WTC11 (cell line): Measurements from ENCODE around the gene KRT23. TPM values are rescaled to one million over a fixed set of nuclear protein-coding genes. Genes with fewer than 3 reads are reported as not detected.
"Not testable (repeated sequence)": the region's sequence is repeated elsewhere in the genome, so short reads cannot be mapped to it uniquely, and the experiment has no call there.

ENCODE experiments used
- ATAC-seq: fragments of 200-7000 bp; cut with Tn5 transposase; 2 replicates; pipeline ENCODE4 v1.10.0; 2021; ENCODE audit warnings: mild to moderate bottlenecking, moderate library complexity
- CTCF ChIA-PET: fragments of 300-600 bp; sonication (Branson Sonifier 250); formaldehyde crosslinking; loops from one replicate; lab custom pipeline; 2021; ENCODE audit warnings: antibody characterized with exemption; lab: Charles Lee
- POLR2A ChIA-PET: fragments of 350-600 bp; sonication (Branson Sonifier 250); formaldehyde crosslinking; loops from one replicate; lab custom pipeline; 2021; ENCODE audit warnings: antibody characterized with exemption; lab: Charles Lee
- DNase-seq: peaks from one replicate; pipeline ENCODE4 v3.0.0; 2021; ENCODE audit warnings: low spot score
- H3K27ac Mint-ChIP-seq: 2 replicates; pipeline ENCODE4 v1.8.0; 2021; ENCODE audit warnings: mixed read lengths
- H3K27me3 Mint-ChIP-seq: 2 replicates; pipeline ENCODE4 v1.8.0; 2021; ENCODE audit warnings: low read depth, mild to moderate bottlenecking, moderate library complexity, mixed read lengths
- H3K36me3 Mint-ChIP-seq: 2 replicates; pipeline ENCODE4 v1.8.0; 2021; ENCODE audit warnings: mixed read lengths
- H3K4me1 Mint-ChIP-seq: 2 replicates; pipeline ENCODE4 v1.8.0; 2022; ENCODE audit warnings: mixed read lengths
- H3K4me3 Mint-ChIP-seq: 2 replicates; pipeline ENCODE4 v1.8.0; 2021; ENCODE audit warnings: mild to moderate bottlenecking, moderate library complexity, mixed read lengths
- H3K9me3 Mint-ChIP-seq: 2 replicates; pipeline ENCODE4 v1.8.0; 2021; ENCODE audit warnings: mixed read lengths
- CREB1 ChIP-seq: sonication (generic); formaldehyde crosslinking; IDR thresholded peaks from 2 replicates; pipeline ENCODE4 v1.8.0; 2023; ENCODE audit warnings: mild to moderate bottlenecking, missing genetic modification reagents
- ELF4 ChIP-seq: sonication (generic); formaldehyde crosslinking; IDR thresholded peaks from 2 replicates; pipeline ENCODE4 v1.8.1; 2022; ENCODE audit warnings: low read depth, mild to moderate bottlenecking, moderate library complexity, missing genetic modification reagents
- GABPB1 ChIP-seq: sonication (generic); formaldehyde crosslinking; IDR thresholded peaks from 2 replicates; pipeline ENCODE4 v1.8.1; 2023; ENCODE audit warnings: mild to moderate bottlenecking, missing genetic modification reagents
- IRF2 ChIP-seq: sonication (generic); formaldehyde crosslinking; IDR thresholded peaks from 2 replicates; pipeline ENCODE4 v1.8.0; 2022; ENCODE audit warnings: low read depth, missing genetic modification reagents, borderline replicate concordance
- OVOL2 ChIP-seq: fragments of 250-450 bp; sonication (Bioruptor Pico); IDR thresholded peaks from 2 replicates; pipeline ENCODE4 v1.9.0; 2021; ENCODE audit warnings: mild to moderate bottlenecking, borderline replicate concordance
- RORB ChIP-seq: fragments of 250-450 bp; sonication (Bioruptor Pico); IDR thresholded peaks from 2 replicates; pipeline ENCODE4 v1.9.0; 2021; ENCODE audit warnings: mild to moderate bottlenecking
- SMAD3 ChIP-seq: sonication (generic); formaldehyde crosslinking; IDR thresholded peaks from 2 replicates; pipeline ENCODE4 v1.8.0; 2022; ENCODE audit warnings: missing genetic modification reagents, mild to moderate bottlenecking, borderline replicate concordance
- TEAD4 ChIP-seq: sonication (generic); formaldehyde crosslinking; IDR thresholded peaks from 2 replicates; pipeline ENCODE4 v1.8.0; 2022; ENCODE audit warnings: mild to moderate bottlenecking, missing genetic modification reagents
- ZNF396 ChIP-seq: fragments of 250-450 bp; sonication (Bioruptor Pico); IDR thresholded peaks from 2 replicates; pipeline ENCODE4 v1.8.0; 2021; ENCODE audit warnings: mild to moderate bottlenecking, moderate library complexity, borderline replicate concordance
- ZNF416 ChIP-seq: fragments of 250-450 bp; sonication (Bioruptor Pico); IDR thresholded peaks from 2 replicates; pipeline ENCODE4 v1.9.0; 2021; ENCODE audit warnings: mild to moderate bottlenecking, inconsistent platforms
- total RNA-seq: library from RNA; stranded (reverse); gene quantifications from 3 replicates; pipeline ENCODE4 v1.2.3, GENCODE V29; 2021
- TF ChIP-seq, protein P1 (sequence below): fragments of 250-450 bp; sonication (Bioruptor Pico); IDR thresholded peaks from 2 replicates; pipeline ENCODE4 v1.9.0; 2021; ENCODE audit warnings: moderate library complexity, mild to moderate bottlenecking, inconsistent platforms, borderline replicate concordance
- TF ChIP-seq, protein P2 (sequence below): fragments of 250-450 bp; sonication (Bioruptor Pico); conservative IDR thresholded peaks from 2 replicates; pipeline ENCODE4 v1.9.0; 2021; ENCODE audit warnings: mild to moderate bottlenecking
- TF ChIP-seq, protein P3 (sequence below): sonication (generic); formaldehyde crosslinking; conservative IDR thresholded peaks from 2 replicates; pipeline ENCODE4 v1.8.1; 2023; ENCODE audit warnings: mild to moderate bottlenecking, low read depth, missing genetic modification reagents, moderate library complexity

Gene KRT23
- total RNA-seq, 1 experiment from 2014 or later, result not detected

DNA sequence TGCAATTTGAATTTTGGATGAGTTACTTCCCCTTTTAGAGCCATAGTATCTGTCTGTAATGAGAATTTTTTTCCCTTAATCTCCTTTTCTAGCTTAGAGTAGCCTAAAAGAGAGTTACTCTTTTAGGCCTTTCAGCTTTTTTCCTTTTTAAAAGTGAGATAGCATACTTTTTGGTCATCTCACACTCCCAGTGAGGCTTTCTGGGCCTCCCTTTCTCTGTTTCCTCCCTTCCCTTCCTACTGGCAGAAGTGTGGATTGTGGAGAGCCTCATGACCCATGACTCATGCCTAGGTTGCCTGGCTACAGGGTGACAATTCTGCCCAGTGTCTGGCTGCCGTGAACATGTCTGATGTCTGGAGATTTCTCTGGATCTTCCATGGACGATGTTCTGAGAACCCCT is 15.2 kb downstream of the KRT23 start:
- Mint-ChIP-seq H3K4me3 (no peak overlapping the region), H3K4me1 (peaks cover 12% of the 10 kb centered on the region), H3K27me3 (peaks cover 3% of the 10 kb centered on the region; the same call in 1 of the 2 replicates), H3K9me3 (no peaks in the 10 kb centered on the region), H3K36me3 (no peaks in the 10 kb centered on the region), H3K27ac (0 out of 2 replicates have a peak overlapping the region, but pooled peaks have one; percentile 11)
- CTCF ChIA-PET, result interaction anchor here (1.1 kb wide), 1 partner anchor 495 kb away, joined by 3 read pairs; no protein-coding TSS in a partner anchor
- TF ChIP-seq TEAD4 (no peak), GABPB1 (no peak), CREB1 (CRISPR knock-in tag) (no peak)
- TF ChIP-seq, protein P1, sequence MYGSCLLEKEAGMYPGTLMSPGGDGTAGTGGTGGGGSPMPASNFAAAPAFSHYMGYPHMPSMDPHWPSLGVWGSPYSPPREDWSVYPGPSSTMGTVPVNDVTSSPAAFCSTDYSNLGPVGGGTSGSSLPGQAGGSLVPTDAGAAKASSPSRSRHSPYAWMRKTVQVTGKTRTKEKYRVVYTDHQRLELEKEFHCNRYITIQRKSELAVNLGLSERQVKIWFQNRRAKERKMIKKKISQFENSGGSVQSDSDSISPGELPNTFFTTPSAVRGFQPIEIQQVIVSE (CRISPR knock-in tag), result no peak
- TF ChIP-seq, protein P2, sequence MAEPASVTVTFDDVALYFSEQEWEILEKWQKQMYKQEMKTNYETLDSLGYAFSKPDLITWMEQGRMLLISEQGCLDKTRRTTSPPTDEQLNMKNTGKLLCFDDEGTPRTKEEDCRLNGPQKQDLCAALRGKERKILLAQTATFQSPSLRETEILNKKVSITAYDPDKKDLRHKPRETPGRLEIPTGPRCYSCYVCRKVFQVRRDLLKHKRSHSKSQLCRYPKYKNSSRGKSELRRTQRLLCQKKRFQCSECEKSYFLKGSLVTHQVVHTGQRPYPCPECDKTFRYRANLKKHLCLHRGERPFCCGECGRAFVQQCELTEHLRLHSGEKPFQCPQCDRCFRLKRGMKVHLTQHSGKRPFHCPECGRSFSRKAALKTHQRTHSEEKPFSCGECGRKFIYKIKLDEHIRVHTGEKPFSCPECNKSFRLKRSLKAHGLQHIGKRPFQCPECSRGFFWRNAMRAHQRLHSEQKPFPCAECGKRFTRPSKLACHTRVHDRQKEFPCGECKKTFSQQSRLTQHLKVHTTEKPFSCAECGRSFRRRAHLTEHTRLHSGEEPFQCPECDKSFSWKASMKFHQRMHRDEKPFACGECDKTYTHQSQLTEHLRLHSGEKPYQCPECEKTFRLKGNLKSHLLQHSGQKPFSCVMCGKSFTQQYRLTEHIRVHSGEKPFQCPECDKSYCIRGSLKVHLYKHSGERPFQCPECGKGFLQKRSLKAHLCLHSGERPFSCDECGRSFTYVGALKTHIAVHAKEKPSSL (CRISPR knock-in tag), result no peak
- DNase-seq (no peak), ATAC-seq (no peak)
- POLR2A ChIA-PET, result no interaction called here

DNA sequence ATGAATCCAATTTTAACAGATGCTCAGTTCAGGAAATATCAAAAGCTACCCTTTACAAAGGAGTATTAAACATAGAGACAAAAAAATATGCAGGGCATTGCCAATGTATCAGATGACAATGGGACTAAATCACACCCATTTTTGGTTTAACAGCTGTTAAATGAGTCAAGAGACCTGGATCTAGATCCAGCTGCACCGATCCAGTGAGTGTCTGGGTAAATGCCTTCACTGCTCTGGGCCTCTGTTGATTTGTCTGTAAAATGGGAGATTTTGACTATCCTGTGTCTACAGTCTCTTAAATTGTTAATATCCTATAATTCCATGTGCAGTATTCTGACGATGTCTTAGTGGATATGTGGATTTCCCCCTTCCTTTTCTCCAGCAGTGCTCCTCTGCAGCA is 16.4 kb downstream of the KRT23 start:
- Mint-ChIP-seq H3K27ac (no peak overlapping the region), H3K9me3 (no peaks in the 10 kb centered on the region), H3K36me3 (no peaks in the 10 kb centered on the region), H3K27me3 (peaks cover 3% of the 10 kb centered on the region; the same call in 1 of the 2 replicates), H3K4me3 (no peak overlapping the region), H3K4me1 (peaks cover 2% of the 10 kb centered on the region)
- no peak for DNase-seq
- ChIA-PET CTCF (no interaction called here), POLR2A (no interaction called here)
- TF ChIP-seq RORB (CRISPR knock-in tag), result no peak
- TF ChIP-seq, protein P3, sequence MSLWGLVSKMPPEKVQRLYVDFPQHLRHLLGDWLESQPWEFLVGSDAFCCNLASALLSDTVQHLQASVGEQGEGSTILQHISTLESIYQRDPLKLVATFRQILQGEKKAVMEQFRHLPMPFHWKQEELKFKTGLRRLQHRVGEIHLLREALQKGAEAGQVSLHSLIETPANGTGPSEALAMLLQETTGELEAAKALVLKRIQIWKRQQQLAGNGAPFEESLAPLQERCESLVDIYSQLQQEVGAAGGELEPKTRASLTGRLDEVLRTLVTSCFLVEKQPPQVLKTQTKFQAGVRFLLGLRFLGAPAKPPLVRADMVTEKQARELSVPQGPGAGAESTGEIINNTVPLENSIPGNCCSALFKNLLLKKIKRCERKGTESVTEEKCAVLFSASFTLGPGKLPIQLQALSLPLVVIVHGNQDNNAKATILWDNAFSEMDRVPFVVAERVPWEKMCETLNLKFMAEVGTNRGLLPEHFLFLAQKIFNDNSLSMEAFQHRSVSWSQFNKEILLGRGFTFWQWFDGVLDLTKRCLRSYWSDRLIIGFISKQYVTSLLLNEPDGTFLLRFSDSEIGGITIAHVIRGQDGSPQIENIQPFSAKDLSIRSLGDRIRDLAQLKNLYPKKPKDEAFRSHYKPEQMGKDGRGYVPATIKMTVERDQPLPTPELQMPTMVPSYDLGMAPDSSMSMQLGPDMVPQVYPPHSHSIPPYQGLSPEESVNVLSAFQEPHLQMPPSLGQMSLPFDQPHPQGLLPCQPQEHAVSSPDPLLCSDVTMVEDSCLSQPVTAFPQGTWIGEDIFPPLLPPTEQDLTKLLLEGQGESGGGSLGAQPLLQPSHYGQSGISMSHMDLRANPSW, result no peak
- no peak for ATAC-seq

DNA sequence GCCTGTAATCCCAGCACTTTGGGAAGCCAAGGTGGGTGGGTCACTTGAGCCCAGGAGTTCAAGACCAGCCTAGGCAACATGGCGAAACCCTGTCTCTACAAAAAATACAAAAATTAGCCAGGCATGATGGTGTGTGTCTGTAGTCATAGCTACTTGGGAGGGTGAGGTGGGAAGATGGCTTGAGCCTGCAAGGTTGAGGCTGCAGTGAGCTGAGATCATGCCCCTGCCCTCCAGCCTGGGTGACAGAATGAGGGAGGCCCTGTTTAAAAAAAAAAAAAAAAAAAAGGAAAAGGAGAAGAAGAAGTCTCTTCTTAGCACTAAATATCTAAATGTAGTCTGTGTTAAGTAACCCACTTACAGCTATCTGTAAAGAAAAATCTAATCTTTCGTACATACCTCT is 20.3 kb downstream of the KRT23 start:
- H3K36me3 Mint-ChIP-seq, ATAC-seq, H3K27me3 Mint-ChIP-seq, H3K4me3 Mint-ChIP-seq, H3K9me3 Mint-ChIP-seq, H3K27ac Mint-ChIP-seq, DNase-seq, H3K4me1 Mint-ChIP-seq: not testable (repeated sequence)
- POLR2A ChIA-PET, result interaction anchor here (0.7 kb wide), 1 partner anchor 229 kb away, joined by 7 read pairs; no protein-coding TSS in a partner anchor
- CTCF ChIA-PET, result interaction anchor here (1.3 kb wide), 1 partner anchor 405 kb away, joined by 4 read pairs; no protein-coding TSS in a partner anchor

DNA sequence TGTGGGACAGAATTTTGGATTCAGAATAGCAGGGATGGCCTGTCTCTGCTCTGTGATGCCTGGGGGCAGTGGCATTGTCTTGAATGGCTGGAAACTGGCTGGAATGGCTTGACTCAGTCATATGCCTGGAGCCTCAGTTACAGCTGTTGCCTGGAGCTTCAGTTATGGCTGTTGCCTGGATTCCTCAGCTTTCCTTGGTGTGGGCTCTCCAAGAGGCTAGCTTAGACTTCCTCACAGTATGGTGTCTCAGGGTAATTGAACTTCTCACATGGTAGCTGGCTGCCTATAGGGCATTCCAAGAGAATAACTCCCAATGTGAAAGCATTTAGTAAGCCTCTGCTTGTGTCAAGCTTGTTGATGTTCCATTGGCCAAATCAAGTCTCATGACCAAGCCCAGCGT is 21.1 kb downstream of the KRT23 start:
- Mint-ChIP-seq H3K27me3 (no peaks in the 10 kb centered on the region), H3K4me3 (no peak overlapping the region), H3K27ac (no peak overlapping the region), H3K36me3 (no peaks in the 10 kb centered on the region), H3K4me1 (no peaks in the 10 kb centered on the region), H3K9me3 (no peaks in the 10 kb centered on the region)
- ChIA-PET POLR2A (interaction anchor here (0.7 kb wide), 1 partner anchor 230 kb away, joined by 7 read pairs; no protein-coding TSS in a partner anchor), CTCF (interaction anchor here (0.6 to 1.3 kb wide), 3 partner anchors 53 to 494 kb away, joined by 3 to 5 read pairs (median 4); no protein-coding TSS in a partner anchor)
- TF ChIP-seq OVOL2 (CRISPR knock-in tag) (no peak), ZNF416 (CRISPR knock-in tag) (no peak), ZNF396 (CRISPR knock-in tag) (no peak), SMAD3 (CRISPR knock-in tag) (no peak), ELF4 (CRISPR knock-in tag) (no peak), RORB (CRISPR knock-in tag) (no peak), IRF2 (CRISPR knock-in tag) (no peak)
- TF ChIP-seq, protein P2 (CRISPR knock-in tag), result no peak
- no peak for ATAC-seq
- no peak for DNase-seq
